HepG2 (cell line): ENCODE data around the gene MYO5B. TPM values are rescaled to one million over a fixed set of nuclear protein-coding genes. Genes with fewer than 3 reads are reported as not detected.

Experiments used
- ATAC-seq: fragments of 200-7000 bp; cut with Tn5 transposase; 3 replicates; pipeline ENCODE4 v1.9.1; 2020; ENCODE audit warnings: mild to moderate bottlenecking, moderate library complexity
- BruUV-seq: library from RNA; stranded (reverse); fragments of 400-500 nt; replicated peaks from 2 replicates; lab custom pipeline; 2021; lab: Mats Ljungman, UMichigan
- CTCF ChIA-PET: fragments of 300-600 bp; formaldehyde crosslinking; extraction: SDS; loops from one replicate; lab custom pipeline; 2021; ENCODE audit warnings: low total read pairs, inconsistent platforms, low intra/inter-chr PET ratio; lab: Yijun Ruan, JAX
- POLR2A ChIA-PET: fragments of 350-600 bp; sonication (Branson Sonifier 250); formaldehyde crosslinking; loops from one replicate; lab custom pipeline; 2020; ENCODE audit warnings: antibody characterized with exemption, inconsistent platforms; lab: Yijun Ruan, JAX
- DNase-seq: peaks from one replicate; pipeline ENCODE4 v3.0.0-alpha.2; 2015; ENCODE audit warnings: low spot score
- FAIRE-seq: peaks from 3 replicates; lab custom pipeline; 2011; peaks lifted over from hg19 to GRCh38; lab: Jason Lieb, UNC
- H2AFZ ChIP-seq: one replicate; pipeline ENCODE4 v1.6.1; 2011; ENCODE audit warnings: low read length, inconsistent platforms
- H3K27ac ChIP-seq: fragments of 300-600 bp; 3 replicates; pipeline ENCODE4 v1.8.0; 2011; ENCODE audit warnings: mixed run types, mild to moderate bottlenecking, mixed read lengths, low read length, inconsistent platforms; ENCODE audit not compliant: insufficient read depth; ENCODE audit errors: extremely low read length
- H3K27me3 ChIP-seq, 2 experiments: fragments of 200-600 bp in 1 of 2; 2 replicates in 1 of 2; 3 replicates in 1 of 2; pipeline versions ENCODE4 v1.6.0 to v1.8.0; 2011; ENCODE audit warnings: low read length in 2 of 2, mild to moderate bottlenecking in 2 of 2, moderate library complexity in 2 of 2, inconsistent platforms in 1 of 2; ENCODE audit not compliant: insufficient read depth in 2 of 2, control insufficient read depth in 1 of 2
- H3K36me3 ChIP-seq, 2 experiments: fragments of 200-600 bp in 1 of 2; replicated peaks in 1 of 2; 2 replicates in 1 of 2; 3 replicates in 1 of 2; pipeline versions ENCODE4 v1.5.1 to v1.8.0; 2011; ENCODE audit warnings: low read length in 2 of 2, inconsistent platforms in 1 of 2; ENCODE audit not compliant: insufficient read depth in 2 of 2, control insufficient read depth in 1 of 2
- H3K4me1 ChIP-seq: 2 replicates; pipeline ENCODE4 v1.5.1; 2012; ENCODE audit warnings: low read length, inconsistent platforms; ENCODE audit not compliant: insufficient read depth
- H3K4me2 ChIP-seq: 2 replicates; pipeline ENCODE4 v1.6.0; 2011; ENCODE audit warnings: low read depth, low read length, inconsistent platforms
- H3K4me3 ChIP-seq, 3 experiments: fragments of 200-600 bp in 1 of 3; sonication (generic), shearing (Covaris generic) in 1 of 3; replicated peaks in 1 of 3; 2 replicates each; pipeline ENCODE4 v1.5.1; 2011 to 2016; ENCODE audit warnings: low read length in 3 of 3, inconsistent platforms in 2 of 3, low read depth in 2 of 3, mild to moderate bottlenecking in 2 of 3, control low read depth in 1 of 3, mixed read lengths in 1 of 3; ENCODE audit not compliant: insufficient read depth in 1 of 3
- H3K79me2 ChIP-seq: one replicate; pipeline ENCODE4 v1.6.1; 2011; ENCODE audit warnings: low read length, inconsistent platforms; ENCODE audit not compliant: insufficient read depth
- H3K9ac ChIP-seq: 2 replicates; pipeline ENCODE4 v1.6.0; 2011; ENCODE audit warnings: mild to moderate bottlenecking, low read depth, low read length, inconsistent platforms; ENCODE audit not compliant: insufficient read depth
- H3K9me3 ChIP-seq: 2 replicates; pipeline ENCODE4 v1.5.1; 2012; ENCODE audit warnings: mild to moderate bottlenecking, low read length
- H4K20me1 ChIP-seq: 2 replicates; pipeline ENCODE4 v1.6.0; 2011; ENCODE audit warnings: inconsistent platforms, mild to moderate bottlenecking, low read length, moderate library complexity; ENCODE audit not compliant: insufficient read depth
- CENPX ChIP-seq: sonication (generic); formaldehyde crosslinking; IDR thresholded peaks from 2 replicates; pipeline ENCODE4 v1.9.0; 2021; ENCODE audit warnings: mild to moderate bottlenecking, missing genetic modification reagents, moderate library complexity
- SOX13 ChIP-seq, 3 experiments: fragments of 450-650 bp in 1 of 3; sonication (generic) in 1 of 3; formaldehyde crosslinking in 1 of 3; IDR thresholded peaks in 2 of 3; conservative IDR thresholded peaks in 1 of 3; 2 replicates each; pipeline versions ENCODE4 v1.5.0 to v1.6.1; 2016 to 2020; ENCODE audit warnings: antibody characterized with exemption in 1 of 3, mild to moderate bottlenecking in 1 of 3, missing compliant biosample characterization in 1 of 3, missing genetic modification reagents in 1 of 3, moderate library complexity in 1 of 3
- ZNF30 ChIP-seq: sonication (generic); formaldehyde crosslinking; IDR thresholded peaks from 2 replicates; pipeline ENCODE4 v1.5.0; 2020; ENCODE audit warnings: mild to moderate bottlenecking, missing genetic modification reagents
- ZNF557 ChIP-seq: sonication (generic); formaldehyde crosslinking; IDR thresholded peaks from 2 replicates; pipeline ENCODE4 v1.4.0; 2020; ENCODE audit warnings: missing genetic modification reagents
- ZNF780A ChIP-seq: sonication (generic); formaldehyde crosslinking; IDR thresholded peaks from 2 replicates; pipeline ENCODE4 v1.8.0; 2022; ENCODE audit warnings: mild to moderate bottlenecking, missing genetic modification reagents, moderate library complexity
- ZSCAN21 ChIP-seq: sonication (generic); formaldehyde crosslinking; IDR thresholded peaks from 2 replicates; pipeline ENCODE4 v1.8.0; 2022; ENCODE audit warnings: mild to moderate bottlenecking, missing genetic modification reagents, moderate library complexity, borderline replicate concordance
- WGBS: methylation state at CpG from one replicate; pipeline ENCODE4 v1.1.6; 2017; ENCODE audit warnings: low lambda C conversion rate; 5-methylcytosine and 5-hydroxymethylcytosine counted together
- in situ Hi-C: cut with HindIII; loops from 2 replicates; pipeline ENCODE4 v1.10.0; 2017; ENCODE audit warnings: low pct_unique_long_range_greater_than_20kb; ENCODE audit not compliant: extremely low pct_ligation_motif_present
- intact Hi-C: fragments of 100-400 bp; cut with micrococcal nuclease; formaldehyde crosslinking; loops from one replicate; pipeline ENCODE4 v1.10.0; 2022; ENCODE audit not compliant: unreplicated experiment
- polyA plus RNA-seq, 8 experiments: library from polyadenylated mRNA; depleted of rRNA in 3 of 8; stranded (reverse) in 7 of 8; unstranded in 1 of 8; fragments of >200 nt; fragmentation: Illumina TruSeq in 4 of 8; extraction: Trizol in 4 of 8; gene quantifications; 2 replicates each; pipeline versions ENCODE4 v1.2.1 to v1.2.3, GENCODE V29; 2011 to 2016; ENCODE audit warnings: low read depth in 4 of 8, missing spikeins in 1 of 8, mixed read lengths in 1 of 8; ENCODE audit not compliant: insufficient read depth in 1 of 8
- total RNA-seq, 5 experiments: library from RNA; depleted of rRNA; stranded (reverse); fragments of >200 nt; fragmentation: Illumina TruSeq; extraction: Trizol; gene quantifications; 2 replicates each; pipeline ENCODE4 v1.2.3, GENCODE V29; 2016; ENCODE audit warnings: low read depth in 1 of 5
- TF ChIP-seq, protein P1 (sequence below): sonication (generic); formaldehyde crosslinking; IDR thresholded peaks from 2 replicates; pipeline ENCODE4 v1.5.0; 2020; ENCODE audit warnings: mild to moderate bottlenecking, missing genetic modification reagents

MYO5B gene
- total and polyA plus RNA-seq, 2 of the 13 experiments (the other 11 are each of a cell fraction or from before 2014, with no cell fraction given), result 13.1 to 24.0 TPM

DNA sequence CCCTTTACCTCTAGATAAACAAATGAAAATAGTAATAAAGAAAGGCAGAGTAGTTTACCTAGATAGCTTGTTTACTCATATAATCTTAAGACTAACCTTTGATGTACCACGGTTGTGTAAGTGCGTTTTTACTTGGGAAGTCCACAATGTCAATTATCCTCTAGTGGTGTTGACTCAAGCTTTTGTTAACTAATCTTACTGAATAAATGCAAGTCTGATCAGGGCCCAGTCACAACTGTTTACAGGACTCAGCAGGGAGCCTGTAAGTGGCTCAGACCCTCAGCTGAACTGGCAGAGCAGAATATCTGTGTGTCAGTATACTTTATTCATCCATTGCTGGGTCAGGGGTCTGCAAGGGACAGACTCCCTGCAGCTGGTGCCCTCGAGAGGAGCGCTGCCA lies 283.5 kb downstream of the MYO5B start (continued):
- TF ChIP-seq, protein P1, sequence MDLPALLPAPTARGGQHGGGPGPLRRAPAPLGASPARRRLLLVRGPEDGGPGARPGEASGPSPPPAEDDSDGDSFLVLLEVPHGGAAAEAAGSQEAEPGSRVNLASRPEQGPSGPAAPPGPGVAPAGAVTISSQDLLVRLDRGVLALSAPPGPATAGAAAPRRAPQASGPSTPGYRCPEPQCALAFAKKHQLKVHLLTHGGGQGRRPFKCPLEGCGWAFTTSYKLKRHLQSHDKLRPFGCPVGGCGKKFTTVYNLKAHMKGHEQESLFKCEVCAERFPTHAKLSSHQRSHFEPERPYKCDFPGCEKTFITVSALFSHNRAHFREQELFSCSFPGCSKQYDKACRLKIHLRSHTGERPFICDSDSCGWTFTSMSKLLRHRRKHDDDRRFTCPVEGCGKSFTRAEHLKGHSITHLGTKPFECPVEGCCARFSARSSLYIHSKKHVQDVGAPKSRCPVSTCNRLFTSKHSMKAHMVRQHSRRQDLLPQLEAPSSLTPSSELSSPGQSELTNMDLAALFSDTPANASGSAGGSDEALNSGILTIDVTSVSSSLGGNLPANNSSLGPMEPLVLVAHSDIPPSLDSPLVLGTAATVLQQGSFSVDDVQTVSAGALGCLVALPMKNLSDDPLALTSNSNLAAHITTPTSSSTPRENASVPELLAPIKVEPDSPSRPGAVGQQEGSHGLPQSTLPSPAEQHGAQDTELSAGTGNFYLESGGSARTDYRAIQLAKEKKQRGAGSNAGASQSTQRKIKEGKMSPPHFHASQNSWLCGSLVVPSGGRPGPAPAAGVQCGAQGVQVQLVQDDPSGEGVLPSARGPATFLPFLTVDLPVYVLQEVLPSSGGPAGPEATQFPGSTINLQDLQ (CRISPR knock-in tag), result no peak
- TF ChIP-seq ZNF30, result no peak
- no peak for TF ChIP-seq CENPX (CRISPR knock-in tag)
- TF ChIP-seq ZSCAN21, result no peak
- TF ChIP-seq SOX13 (IDR thresholded peaks at IDR 0.05), result peak; percentile 58; the same call in 1 of the 2 replicates
- TF ChIP-seq SOX13 (CRISPR knock-in tag; conservative IDR thresholded peaks at IDR 0.05 in 1 of 2, IDR thresholded peaks at IDR 0.05 in 1 of 2), result peak in 1 of 2 experiments; percentile 87; a peak in 2 of 4 replicates
- TF ChIP-seq ZNF780A (CRISPR knock-in tag), result no peak

DNA sequence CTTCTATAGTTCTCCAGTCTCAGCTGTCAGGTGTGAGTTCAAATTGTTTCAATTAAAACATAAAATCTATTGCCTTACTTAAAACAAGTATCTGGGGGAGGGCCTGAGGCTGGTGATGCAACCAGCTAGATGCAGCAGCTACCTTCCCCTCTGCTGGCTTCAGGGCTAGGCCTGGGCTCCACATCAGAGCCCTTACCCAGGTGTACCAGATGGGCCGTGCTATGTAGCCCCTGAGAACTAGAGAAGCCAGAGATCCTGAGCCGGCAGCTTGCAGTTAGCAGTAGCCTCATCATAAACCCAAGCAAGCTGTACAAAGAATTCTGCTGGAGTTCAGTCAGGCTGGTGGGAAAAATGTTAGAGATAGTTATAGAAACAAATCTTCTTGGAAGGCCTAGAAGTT lies 284.0 kb downstream of the MYO5B start:
- H3K9me3 ChIP-seq, result no peaks in the 10 kb centered on the region
- peak; percentile 49 for ATAC-seq
- H3K9ac ChIP-seq, result no peak overlapping the region
- TF ChIP-seq ZNF557 (CRISPR knock-in tag), result no peak
- TF ChIP-seq, all 625 proteins: peak for 0
- WGBS, result 81% methylated on average over 2 of the region's 2 CpGs
- intact Hi-C loops, result no loop called here
- H3K36me3 ChIP-seq, result no peaks in the 10 kb centered on the region; a peak in 2 of 5 replicates
- CTCF ChIA-PET, result no interaction called here
- no peaks in the 10 kb centered on the region for H4K20me1 ChIP-seq
- FAIRE-seq (no peak), DNase-seq (no peak)
- no TSS peak for BruUV-seq
- no peak overlapping the region for H2AFZ ChIP-seq
- H3K27ac ChIP-seq, result peak overlapping the region; percentile 12
- no peak overlapping the region for H3K4me3 ChIP-seq
- POLR2A ChIA-PET, result no interaction called here
- H3K4me1 ChIP-seq, result peaks cover 30% of the 10 kb centered on the region
- no peak overlapping the region for H3K4me2 ChIP-seq
- in situ Hi-C loops, result loop anchor here (10.0 kb wide), 1 partner anchor 284 kb away; the partner anchor contains the start of gene MYO5B
- H3K79me2 ChIP-seq, result no peaks in the 10 kb centered on the region
- no peaks in the 10 kb centered on the region for H3K27me3 ChIP-seq
